HG03442 (cell line): ENCODE results near the gene BTBD9.

Source experiments
- ATAC-seq: cut with Tn5 transposase; IDR thresholded peaks from one replicate; pipeline ENCODE4 v1.9.1; 2021; ENCODE audit warnings: mild to moderate bottlenecking, moderate library complexity; ENCODE audit not compliant: unreplicated experiment

The BTBD9 gene

GRCh38 chr6:38512211-38512610 is 127.5 kb downstream of the BTBD9 start:
- ATAC-seq, result no peak

GRCh38 chr6:38510205-38510604 is 129.5 kb downstream of the BTBD9 start:
- no peak for ATAC-seq

GRCh38 chr6:38509713-38510112 is 130.0 kb downstream of the BTBD9 start:
- no peak for ATAC-seq

GRCh38 chr6:38508894-38509293 is 130.8 kb downstream of the BTBD9 start:
- ATAC-seq, result no peak

GRCh38 chr6:38508286-38508685 is 131.4 kb downstream of the BTBD9 start:
- ATAC-seq, result no peak

- no peak for ATAC-seq
Observed at GRCh38 chr6:38507173-38507572, 132.6 kb downstream of the BTBD9 start.

GRCh38 chr6:38505826-38506225 is 133.9 kb downstream of the BTBD9 start:
- ATAC-seq, result no peak

- no peak for ATAC-seq
Observed at GRCh38 chr6:38504996-38505395, 134.7 kb downstream of the BTBD9 start.

- ATAC-seq, result no peak
Observed at GRCh38 chr6:38503960-38504682, 135.6 kb downstream of the BTBD9 start.

GRCh38 chr6:38503032-38503773 is 136.5 kb downstream of the BTBD9 start:
- ATAC-seq, result no peak

GRCh38 chr6:38502423-38502822 is 137.3 kb downstream of the BTBD9 start:
- ATAC-seq, result no peak

GRCh38 chr6:38501931-38502330 is 137.8 kb downstream of the BTBD9 start:
- no peak for ATAC-seq

GRCh38 chr6:38499529-38500096 is 140.1 kb downstream of the BTBD9 start:
- ATAC-seq, result no peak

- ATAC-seq, result no peak
Observed at GRCh38 chr6:38498805-38499445, 140.8 kb downstream of the BTBD9 start.

GRCh38 chr6:38498085-38498484 is 141.6 kb downstream of the BTBD9 start:
- no peak for ATAC-seq

- ATAC-seq, result no peak
Observed at GRCh38 chr6:38497546-38497945, 142.2 kb downstream of the BTBD9 start.

- no peak for ATAC-seq
Observed at GRCh38 chr6:38495922-38496635, 143.7 kb downstream of the BTBD9 start.

- ATAC-seq, result no peak
Observed at GRCh38 chr6:38495518-38495917, 144.2 kb downstream of the BTBD9 start.

- ATAC-seq, result no peak
Observed at GRCh38 chr6:38493931-38494547, 145.7 kb downstream of the BTBD9 start.

GRCh38 chr6:38492031-38492430 is 147.7 kb downstream of the BTBD9 start:
- no peak for ATAC-seq

GRCh38 chr6:38489951-38490350 is 149.8 kb downstream of the BTBD9 start:
- ATAC-seq, result no peak
